HG03469 (cell line): ENCODE measurements around the gene ANKLE1.

Experiments used
- ATAC-seq: cut with Tn5 transposase; IDR thresholded peaks from one replicate; pipeline ENCODE4 v1.9.1; 2021; ENCODE audit warnings: mild to moderate bottlenecking, moderate library complexity, moderate number of reproducible peaks; ENCODE audit not compliant: unreplicated experiment

ANKLE1 gene

DNA sequence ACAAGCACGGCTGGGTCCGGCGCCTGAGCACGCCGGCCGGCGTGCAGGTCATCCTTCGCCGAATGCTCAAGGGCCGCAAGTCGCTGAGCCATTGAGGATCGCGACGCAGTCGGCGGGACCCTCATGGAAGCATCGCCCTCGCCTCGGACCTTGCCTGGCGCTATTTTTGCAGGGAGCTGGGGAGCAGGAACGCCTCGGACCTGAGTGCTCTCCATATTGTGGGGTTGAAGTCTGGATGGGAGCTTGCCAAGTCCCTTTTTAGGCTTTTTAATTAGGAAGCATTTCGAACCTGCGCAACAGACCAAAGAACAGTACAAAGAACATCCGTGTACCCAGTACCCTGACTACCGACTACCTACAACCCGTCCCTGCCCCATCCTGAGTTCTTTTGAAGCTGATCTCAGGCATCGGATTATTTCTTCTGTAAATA lies 24.6 kb downstream of the ANKLE1 start:
- ATAC-seq: no peak

DNA sequence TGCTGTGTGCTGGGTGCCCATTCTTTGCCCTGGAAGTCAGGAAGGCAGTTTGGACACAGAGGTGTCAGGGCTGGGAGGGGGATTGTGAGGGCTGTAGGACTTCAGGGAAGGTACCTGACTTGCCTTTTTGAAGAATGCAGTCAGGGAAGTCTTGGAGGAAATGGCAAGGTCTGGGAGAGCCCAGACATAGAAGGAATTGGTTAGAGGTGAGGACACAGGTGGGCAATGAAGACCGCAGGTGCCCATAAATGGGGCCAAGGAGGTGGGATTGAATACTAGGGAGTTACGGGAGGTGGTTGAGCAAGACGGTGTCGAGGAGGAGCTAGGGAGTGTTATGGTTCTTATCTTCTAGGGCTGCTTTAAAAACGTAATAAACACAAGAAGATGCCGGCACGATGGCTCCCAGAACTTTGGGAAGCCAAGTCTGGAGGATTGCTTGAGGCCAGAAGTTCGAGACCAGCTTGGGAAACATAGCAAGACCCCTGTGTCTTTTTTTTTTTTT lies 26.2 kb downstream of the ANKLE1 start:
- no peak for ATAC-seq

DNA sequence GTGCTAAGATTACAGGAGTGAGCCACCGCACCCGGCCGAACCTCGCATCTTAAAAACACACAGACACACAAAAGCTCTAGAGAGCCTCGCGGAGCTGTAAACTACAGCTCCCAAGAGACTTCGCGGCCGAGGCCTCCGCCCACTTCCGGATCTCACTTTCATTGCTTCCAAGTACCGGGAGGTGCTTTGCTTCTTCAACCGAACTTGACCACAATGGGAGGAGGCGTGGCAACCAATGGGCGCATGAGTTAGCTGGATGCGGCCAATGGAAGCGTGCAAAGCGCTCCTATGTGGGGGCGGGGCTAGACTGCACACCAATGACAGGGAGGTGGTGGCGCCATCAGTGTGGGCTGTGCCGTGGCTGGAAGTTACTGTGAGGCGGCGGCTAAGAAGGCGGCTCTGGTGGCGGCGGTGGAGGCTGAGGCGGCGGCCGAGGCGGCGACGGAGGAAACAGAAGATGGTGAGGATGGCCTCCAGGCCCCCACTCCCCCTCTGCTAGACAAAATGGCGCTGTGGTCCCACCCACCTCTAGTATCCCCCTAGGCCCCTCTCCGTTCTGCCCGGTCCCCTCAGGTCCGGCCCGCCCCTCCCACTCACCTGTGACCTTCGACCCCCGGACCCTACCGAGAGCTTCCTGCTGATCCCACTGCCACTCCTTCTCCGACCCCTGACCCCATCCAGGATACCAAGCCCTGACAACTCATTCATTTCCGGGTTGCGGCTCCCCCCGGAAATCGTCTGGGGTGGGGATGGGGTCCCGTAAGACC lies 27.7 kb downstream of the ANKLE1 start, which contains the start of gene DDA1:
Gene DDA1, plus strand, starts transcription at position 366 of the 767 bp plus-strand sequence. Its CDS starts 92 bp downstream, at position 458.
- ATAC-seq: peak; percentile 32

DNA sequence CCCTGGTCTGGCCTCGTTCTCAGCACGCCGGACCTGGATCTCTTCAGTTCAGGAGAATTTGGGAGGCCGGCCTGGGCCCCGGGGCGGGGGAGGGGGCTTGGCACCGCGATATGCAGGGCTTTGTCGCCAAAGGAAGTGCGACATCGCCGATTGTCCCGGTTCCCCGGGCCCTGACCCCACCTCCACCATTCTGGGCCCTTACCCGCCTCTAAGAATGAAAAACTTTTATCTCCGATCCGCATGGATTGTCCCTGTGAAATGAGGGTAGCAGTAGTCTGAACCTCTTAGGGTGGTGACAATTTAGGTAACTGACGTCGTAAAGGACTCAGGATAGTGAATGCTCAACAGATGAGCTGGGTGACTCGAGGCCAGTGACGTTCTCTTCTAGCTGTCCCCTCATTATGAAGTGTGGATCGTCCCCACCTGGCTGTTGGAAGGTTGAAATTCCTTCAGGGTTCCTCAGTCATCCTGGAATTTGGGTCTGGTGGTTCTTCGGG lies 28.3 kb downstream of the ANKLE1 start:
- no peak for ATAC-seq

DNA sequence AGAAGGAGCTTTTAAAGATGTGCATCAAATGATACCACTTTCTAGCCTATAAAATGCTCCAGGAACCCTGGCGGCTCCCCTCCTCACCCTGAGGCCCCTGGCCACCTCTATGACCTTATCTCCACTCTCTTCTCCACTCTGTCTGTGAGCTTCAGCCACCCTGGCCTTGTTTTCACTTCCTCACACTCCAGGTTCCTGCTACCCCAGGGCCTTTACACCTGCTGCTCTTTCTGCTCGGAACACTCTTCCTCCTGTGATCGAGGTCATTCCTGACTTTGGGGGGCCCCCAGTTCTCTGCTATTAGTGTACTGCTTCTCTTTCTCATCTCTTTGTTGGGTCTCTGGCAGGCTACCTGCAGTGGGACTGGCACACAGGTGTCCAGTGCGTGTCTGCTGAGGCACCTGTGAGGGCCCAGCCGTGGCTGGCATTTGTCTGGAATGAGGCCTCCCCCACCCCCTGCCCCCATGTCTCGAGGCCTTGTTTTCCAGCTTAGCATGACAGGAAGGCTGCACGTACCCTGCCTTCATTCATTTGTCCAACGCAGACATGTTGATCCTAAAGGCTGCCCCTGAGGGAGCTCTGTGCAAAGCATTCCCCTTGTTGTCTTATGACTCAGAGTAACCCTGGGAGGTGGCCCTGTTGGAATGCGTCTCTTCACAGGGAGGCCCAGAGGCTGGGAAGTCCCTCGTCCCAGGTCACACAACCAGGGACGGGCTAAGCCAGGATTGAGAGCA lies 29.9 kb downstream of the ANKLE1 start:
- no peak for ATAC-seq

DNA sequence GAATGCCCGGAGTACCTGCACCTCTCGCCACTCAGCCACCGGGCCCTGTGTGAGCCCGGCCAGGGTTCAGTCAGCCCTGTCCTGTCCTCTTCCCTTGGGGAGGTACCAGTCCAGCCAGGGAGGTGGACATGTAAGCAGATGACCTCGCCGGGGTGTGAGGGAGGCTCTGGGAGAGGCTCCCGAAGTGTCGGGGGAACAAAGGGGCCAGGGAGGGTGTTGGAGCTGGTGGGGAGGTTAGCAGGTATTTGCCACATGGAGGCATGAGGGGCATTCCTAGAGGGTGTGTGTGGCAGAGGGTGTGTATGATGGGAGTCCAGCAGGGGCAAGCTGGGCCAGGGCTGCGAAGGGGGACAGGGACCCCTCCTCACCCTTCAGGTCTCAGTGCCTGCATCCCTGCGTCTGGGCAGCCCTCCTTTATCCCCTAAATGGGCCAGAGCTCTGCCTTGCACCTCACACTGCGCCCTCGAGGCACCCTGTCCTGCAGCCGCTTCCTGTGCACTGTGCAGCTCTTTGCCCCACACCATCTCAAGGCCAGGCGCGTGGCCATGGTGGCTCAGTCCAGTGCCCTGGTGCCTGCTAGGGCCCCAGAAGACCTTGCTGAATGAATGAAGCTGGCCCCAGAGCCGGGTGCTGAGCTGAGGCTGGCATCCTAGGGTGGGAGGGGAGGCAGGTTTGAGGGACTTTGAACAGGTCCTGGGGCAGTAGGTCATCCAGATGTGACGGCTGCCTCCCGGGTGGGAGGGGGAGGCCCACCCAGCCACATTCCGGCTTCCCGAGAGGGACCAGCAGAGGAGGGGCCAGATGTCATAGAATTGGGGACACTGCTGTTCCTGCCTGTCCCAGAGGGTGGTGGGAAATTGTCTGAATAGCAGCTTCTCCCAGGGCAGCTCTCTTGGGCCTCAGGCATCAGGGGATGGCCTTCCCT lies 30.8 kb downstream of the ANKLE1 start:
- no peak for ATAC-seq

DNA sequence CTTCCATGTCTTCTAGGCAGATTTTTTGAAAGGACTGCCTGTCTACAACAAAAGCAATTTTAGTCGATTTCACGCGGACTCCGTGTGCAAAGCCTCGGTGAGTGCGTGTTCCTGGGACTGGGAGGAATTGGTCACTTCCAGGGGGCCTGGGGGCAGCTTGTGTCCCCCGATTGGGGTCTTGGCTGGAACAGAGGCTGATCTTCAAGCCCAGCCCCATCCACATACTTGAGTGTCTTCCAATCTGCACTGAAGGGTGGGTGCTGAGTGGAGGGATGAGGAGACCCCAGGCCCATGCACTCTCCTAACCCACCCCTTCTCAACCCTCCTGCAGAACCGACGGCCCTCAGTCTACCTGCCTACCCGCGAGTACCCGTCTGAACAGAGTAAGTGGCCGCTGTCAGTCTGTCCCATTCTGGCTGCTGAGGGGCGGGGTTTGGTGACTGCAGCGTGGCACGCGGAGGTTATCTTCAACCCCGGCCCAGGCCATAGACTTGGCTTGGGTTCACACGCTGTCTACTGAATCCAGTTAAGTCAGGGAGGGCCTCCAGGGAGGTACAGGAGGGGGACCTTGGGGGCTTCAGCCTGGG lies 32.4 kb downstream of the ANKLE1 start:
- no peak for ATAC-seq

DNA sequence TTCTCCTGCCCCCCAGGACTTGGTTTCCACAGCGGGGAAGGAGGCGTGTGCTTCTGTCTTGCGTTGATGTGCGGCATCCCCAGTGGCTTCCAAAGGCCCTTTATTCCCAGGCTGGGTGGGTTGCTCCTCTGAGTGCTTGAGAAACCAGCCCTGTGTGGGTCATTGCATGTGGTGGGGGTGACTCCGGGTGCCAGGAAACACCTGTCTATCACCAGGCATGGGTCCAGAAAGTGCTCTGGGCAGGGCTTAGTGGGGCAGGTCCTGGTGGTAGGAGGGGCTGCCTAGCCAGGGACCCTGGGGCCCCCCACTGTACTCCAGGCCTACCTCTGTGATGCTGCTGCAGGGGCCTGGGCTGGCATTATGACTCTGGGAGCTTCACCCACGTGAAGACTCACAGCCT lies 37.3 kb downstream of the ANKLE1 start:
- no peak for ATAC-seq

DNA sequence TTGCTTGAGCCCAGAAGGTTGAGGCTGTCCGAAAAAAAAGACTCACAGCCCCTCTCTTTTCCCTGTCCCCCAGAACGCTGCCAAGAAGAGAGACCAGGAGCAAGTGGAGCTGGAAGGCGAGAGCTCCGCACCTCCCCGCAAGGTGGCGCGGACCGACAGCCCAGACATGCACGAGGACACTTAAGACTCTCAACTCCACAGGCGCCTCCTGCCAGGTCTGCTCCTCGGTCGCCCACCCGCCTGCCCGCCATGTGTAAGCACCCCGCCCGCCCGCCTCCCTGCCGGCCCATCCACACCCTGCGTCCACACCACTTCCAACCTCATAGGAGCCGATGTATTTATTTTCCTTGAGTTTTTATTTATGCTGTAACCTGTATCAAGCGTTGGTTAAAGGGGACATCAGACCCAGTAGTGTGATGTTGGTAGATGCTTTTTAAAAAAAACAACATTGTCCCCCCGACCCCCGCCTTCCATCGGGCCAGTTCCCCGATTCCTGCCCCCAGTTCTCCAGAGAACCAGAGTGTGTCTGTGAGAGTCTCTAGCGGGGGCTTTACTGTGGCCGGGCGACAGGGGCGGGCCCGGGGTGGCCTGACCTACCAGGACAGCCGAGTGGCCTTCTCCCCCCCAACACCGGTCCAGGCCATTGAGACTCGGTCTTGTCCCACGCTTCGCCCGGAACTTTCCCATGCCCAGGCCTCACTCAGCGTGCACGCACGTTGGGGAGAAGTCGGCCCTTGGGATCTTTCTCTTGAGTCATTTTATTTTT lies 38.0 kb downstream of the ANKLE1 start:
- ATAC-seq: no peak

DNA sequence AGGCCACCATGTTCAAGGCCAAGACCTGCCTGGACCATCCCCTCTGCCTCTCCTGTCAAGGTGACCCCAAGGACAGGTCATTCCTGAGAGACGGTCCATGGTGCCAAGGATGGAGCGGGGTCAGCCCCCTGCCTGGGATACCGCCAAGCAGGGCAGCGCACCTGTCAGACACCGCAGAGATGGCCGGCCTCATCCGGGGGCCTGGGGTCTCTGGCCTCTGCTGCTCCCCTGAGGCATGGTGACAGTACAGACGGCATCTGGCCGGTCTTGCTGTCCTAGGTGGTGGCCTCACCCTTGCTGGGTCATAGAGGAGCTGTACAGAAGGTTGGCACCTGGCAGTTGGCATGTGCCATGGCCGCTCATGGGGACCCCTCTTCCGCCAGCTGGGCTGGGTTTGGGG lies 38.7 kb downstream of the ANKLE1 start:
- ATAC-seq: no peak

DNA sequence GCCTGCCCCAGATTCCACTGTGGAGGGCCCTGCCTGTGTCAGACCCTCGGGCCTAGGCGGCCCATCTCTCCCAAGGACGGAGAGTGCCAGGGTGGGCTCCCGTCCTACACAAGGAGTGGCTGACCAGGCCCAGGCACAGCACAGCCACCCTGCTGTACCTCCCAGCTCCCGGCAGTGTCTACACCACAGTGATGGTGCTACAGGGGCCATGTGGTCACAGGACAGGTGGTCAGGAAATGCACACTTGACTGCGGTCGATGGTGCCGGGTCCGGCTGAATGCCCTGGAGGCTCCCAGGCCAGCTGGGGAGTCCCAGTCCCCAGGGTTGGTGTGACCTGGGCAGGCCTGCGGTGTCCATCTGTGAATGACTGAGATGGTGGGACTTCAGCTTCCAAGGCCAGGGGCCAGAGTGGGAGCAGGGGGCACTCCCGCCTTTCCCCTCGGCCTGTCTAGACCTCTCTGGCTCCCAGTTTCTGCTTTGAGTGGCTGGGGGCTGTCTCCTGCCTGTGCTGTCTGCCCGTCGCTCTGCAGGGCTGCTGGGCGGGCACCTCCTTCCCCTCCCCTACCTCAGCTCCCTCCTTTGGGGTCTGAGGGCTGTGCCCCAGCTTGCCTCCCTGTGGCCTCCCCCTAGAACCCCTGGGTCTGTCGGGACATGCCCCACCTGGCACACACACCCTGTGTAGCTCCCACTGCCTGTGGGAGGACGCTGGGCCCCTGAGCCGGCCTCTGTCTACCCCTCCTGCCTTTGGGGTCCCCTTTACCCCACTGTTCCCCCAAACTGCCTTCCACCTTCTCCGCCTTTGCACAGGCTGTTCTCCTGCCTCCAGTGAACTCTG lies 40.2 kb downstream of the ANKLE1 start:
- no peak for ATAC-seq

DNA sequence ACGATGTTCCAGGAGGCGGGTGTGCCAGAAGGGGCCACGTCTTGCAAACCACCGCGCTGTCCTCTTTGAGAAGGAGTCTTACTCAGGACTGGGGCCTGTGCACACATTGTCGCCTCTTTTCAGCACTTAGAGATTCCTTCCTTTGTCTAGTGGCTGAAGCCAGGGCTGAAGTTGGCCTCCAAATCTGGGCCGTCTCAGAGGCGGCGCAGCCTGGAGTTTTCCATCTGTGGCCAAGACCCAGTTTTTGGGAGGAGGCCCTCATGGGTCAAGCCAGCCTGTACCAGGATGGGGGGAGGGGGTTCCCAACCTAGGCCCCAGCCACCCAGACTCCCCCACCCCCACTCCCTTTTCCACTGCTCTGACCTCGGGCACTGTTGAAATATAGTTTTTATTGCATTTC lies 41.2 kb downstream of the ANKLE1 start:
- ATAC-seq: no peak

DNA sequence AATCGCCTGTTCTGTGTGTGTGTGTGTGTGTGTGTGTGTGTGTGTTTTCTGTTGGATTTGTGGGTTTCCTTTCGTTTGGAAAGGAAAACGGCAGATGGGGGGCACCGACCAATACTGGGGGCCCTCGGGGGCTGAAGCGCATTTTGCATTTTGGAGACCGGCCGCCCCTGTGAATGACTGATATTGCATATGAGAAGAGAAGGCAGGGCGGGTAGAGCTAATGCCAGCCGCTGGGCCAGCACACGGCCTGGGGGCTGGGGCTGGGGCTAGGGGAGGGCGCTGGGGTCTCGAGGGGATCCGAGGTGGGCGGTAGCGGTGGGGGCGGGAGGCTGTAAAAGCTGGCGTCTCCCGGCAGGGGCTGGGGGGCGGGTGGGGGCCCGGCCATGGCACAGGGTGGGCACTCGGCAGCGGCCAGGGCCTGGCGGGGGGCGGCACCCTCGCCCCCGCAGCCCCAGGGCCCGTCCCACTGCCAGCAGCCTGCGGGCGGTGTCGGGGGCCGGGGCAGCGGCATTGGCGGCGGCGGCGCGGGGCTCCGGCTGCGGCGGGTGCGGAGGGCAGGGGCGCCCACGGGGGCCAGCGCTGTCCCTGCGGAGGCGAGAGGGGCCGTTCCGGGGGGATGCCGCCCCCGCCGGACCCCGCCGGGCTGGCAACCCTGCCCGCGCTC lies 41.7 kb downstream of the ANKLE1 start:
- ATAC-seq: no peak

DNA sequence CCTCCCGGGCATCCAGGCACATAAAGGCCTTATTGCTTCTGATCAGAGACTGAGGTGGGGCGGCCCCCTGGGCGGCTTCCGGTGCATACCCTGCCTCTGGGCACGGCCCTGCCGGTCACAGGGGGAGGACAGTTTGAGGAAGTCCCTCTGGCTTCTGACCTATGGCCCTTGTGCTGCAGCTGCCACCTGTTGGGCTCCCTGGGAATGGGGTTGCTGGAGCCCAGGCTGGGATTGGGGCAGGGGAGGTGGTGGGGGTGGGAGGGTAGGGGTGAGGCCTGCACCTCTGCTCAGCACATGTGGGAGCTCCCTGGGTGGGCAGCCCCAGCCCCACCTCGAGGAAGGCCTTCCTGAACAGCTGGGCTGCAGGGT lies 42.2 kb downstream of the ANKLE1 start:
- ATAC-seq: no peak

DNA sequence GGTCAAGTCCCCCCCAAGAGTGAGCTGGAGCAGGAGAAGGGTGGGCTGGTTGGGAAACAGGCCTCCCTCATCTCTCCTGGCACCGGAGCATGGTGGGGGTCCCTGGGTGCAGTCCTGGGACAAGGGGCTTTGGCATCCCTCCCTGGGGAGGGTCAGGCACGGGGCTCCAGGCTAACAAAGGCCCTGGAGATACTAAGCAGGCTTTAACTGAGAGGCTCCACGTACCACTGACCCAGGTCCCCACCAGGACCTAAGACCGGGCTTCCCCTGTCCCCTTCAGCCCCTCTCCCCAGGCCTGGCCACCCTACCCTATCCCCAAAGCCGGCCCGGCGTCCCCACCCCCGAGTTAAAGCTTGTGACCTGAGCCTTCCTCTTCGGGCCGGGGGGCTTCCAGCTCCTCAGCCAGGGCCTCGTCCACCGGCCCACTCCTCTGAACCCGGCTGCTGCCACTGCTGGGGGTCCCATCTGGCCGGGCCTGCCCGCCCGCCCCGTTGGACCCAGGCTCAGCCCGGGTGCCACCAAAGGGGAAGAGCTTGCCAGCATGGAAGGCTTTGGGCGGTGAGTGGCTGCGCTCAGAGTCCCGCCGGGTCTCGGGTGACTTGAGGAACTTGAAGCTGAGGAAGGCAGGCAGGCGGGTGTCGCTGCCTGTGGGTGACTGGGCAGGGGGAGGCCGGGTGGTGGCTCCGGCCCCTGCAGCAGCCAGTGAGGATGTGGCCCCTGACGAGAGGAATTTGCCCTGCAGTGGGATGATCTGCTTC lies 42.8 kb downstream of the ANKLE1 start:
- no peak for ATAC-seq

DNA sequence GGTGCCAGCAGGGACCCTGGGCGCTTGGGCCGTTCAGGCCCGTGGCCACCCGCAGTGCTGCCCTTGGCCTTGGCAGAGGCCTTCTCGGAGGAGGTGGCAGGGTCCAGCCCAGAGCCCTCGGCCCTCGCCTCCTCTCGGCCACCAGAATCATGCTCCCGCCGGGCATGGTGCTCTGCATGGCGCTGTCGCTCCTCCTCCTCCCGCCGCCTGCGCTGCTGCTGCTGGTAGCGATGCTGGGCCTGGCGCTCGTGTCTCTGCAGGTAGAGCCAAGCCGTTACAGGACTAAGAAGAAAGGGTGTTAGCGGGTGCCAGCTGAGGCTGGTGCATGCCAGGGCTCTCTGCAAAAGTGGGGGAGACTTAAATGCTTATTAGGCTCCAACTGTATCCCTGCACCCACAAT lies 43.4 kb downstream of the ANKLE1 start:
- ATAC-seq: no peak

DNA sequence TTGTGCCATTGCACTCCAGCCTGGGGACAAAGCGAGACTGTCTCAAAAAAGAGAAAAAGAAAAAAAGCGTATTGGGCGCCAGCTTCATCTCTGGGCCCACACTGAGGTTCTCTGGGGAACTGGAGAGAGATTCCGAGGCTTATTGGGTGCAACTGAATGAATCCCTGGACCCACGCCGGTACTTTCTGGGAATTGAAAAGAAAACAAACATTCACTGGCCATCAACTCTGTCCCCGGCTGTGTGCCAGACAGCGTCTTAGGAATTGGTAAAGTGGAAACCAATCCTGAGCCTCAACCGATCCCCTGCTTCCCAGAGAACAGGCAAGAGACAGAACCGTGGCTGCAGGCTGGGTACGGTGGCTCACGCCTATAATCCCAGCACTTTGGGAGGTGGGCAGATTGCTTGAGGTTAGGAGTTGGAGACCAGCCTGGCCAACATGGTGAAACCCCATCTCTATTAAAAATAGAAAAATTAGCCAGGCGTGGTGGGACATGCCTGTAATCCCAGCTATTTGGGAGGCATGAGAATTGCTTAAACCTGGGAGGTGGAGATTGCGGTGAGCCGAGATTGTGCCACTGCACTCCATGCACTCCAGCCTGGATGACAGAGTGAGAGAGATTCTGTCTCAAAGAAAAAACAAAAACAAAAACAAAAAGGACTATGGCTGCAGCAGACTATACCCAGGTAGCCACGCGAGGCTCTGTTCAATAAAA lies 44.3 kb downstream of the ANKLE1 start:
- ATAC-seq: no peak
